T-helper 2 cell (primary cell): ENCODE data around the gene CASP1.
"Not testable (repeated sequence)": the region's sequence is repeated elsewhere in the genome, so short reads cannot be mapped to it uniquely, and the experiment has no call there.

Source experiments
- DNase-seq, 5 experiments: peaks; one replicate each; pipeline versions ENCODE4 v3.0.0 to v3.0.0-alpha.2; 2012 to 2022
- total RNA-seq, 2 donors: gene quantifications; one replicate each; lab custom pipeline; 2026; lab: John Stamatoyannopoulos, UW

The CASP1 gene
- 15.9 to 35.6 reads per million in 2 donors for total RNA-seq

DNA sequence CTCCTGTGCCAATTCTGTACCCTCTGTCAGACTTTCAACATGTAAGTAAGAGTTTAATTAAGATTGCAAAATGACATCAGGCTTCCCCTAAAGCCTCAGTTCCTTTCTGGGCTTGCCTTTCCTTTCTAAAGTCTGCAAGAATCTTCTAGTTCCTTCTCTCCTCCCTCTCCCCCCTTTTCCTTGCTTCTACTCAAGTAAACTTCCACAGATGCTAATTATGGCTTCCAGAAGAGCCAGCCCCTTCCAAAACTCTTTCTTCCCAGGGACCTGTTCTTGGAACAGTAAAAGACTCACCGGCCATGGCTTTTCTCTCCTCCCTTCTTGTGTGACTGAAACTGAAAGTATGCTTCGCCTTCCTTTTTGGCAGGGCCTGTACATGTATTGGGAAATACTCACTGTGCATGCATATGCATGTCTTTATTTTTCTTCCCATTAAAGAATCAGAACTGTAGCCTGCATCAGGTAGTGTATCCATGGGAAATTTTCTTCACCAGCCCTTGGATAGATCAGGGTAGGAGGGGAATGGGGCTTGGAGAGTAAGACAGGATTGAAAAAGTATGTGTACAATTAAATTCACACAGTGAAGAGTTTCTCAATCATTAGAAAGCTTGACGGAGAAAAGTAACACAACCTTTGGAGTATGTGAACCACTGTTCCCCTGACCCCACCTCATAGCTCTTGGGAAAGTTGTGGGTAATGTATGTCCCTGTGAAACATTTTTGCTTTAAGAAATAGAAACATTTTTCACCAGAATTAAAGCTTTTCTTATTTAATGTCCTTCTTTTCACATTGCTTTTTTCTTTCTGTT is at the start of gene CASP1:
Gene CASP1 (minus strand): TSS at position 332 of the 808 bp plus-strand sequence. CDS start 31 bp downstream, at position 301.
- peak in 2 of 5 experiments; percentile 35 to 70 for DNase-seq

DNA sequence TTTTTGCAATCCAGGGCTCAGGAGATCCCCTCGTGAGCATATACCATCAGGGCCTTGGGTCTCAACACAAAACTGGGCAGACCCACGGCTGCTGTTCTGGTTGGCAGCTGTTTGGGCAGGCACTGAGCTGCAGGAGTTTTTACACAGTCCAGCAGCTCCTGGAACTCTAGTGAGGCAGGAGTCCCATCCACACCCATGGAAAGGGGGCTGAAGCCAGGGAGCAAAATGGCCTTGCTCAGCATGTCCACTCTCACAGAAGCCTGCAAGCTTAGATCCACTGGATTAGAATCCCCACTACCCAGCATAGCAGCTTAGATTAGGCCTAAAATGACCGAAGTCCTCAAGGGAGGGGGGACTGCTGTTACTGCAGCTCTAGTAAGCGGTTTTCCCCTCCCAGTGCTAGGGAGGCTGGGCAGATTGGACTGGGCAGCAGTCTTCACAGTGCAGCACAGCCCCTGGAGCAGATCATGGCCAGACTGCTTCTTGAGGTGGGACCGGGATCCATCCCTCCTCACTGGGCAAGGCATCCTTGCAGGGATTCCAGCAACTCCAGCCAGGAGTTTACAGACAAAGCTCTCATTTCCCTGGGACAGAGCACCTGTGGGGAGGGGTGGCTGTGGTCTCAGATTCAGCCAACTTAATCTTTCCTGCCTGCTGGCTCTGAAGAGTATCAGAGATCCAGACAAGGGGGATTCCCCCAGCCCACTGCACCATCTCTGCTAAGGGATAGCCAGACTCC is 46.6 kb upstream of the CASP1 start:
- no peak for DNase-seq

DNA sequence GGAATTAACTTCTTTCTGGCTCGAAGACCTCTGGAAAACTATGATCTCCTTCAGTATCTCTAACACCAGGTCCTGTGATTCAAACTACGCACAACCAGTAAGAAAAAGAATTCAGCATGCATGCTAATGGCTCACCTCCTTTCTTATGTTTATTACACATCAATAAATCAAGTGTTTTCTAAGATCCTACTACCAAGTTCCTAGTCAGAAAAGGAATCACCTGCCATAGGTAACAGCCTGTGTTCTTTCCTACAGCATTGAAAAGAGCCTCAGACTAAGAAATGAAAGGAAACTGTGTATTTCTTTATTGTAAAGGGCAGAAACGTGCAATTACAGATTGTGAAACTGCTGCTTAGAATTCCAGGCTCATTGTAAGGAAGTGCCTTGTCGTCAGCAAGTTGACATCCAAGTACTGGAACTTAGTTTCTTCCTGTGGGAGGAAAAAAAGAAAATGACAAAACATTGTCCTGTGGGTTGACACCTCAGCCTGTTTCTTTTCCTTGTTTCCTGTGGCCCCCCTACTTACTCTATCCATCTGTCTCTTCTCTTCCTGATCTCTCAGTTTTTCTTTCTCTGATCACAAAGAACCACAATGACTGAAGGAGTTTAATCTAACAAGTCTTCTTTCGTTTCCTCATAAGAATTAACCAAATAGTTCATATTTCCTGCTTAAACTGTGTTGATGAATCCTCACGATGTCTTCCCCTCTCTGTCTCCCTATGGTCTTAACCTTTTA is 45.4 kb upstream of the CASP1 start:
- DNase-seq: not testable (repeated sequence)

DNA sequence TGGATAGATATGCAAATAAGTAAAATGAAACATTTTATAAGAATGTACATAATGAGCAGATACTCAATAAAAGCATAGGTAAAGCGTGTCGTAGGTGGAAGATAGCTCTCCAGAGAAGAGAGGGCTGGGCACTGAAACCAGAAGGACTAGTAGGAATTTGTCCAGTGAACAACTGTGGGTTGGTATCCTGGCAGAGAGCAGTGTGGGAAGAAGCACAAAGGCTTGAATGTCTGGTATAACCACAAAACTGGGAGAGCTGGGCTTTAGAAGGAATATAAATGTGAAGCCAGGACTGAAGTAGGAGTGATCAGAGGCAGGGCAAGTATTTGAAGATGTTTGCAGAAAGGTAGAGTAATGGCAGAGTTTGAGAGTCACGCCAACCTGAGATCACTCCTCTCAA is 43.3 kb upstream of the CASP1 start:
- no peak for DNase-seq

DNA sequence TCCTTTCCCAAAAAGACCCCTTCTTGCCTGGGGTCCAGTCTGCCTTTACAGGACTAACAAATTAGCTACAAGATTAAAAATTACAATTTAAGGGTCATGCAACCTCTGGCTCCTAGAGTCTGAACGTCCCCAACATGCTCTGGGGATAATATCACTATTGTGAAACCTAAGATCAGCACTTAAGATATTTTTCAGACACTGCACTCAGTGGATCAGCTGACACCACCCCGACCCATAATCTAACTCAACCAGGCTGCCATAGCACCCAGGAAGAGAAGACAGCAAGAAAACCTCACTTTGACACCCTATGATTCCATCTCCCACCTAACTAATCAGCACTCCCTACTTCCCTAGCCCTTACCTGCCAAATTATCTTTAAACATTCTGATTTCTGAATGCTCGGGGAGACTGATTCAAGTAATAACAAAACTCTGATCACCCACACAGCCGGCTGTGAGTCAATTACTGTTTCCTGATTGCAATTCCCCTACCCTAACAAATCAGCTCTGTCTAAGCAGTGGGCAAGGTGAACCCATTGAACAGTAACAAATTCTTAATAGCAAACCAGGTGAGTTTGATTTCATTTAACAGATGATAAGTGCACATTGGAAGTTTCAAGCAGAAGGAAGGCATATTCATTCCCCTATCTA is 42.3 kb upstream of the CASP1 start:
- DNase-seq: peak in 2 of 5 experiments; percentile 21 to 74

DNA sequence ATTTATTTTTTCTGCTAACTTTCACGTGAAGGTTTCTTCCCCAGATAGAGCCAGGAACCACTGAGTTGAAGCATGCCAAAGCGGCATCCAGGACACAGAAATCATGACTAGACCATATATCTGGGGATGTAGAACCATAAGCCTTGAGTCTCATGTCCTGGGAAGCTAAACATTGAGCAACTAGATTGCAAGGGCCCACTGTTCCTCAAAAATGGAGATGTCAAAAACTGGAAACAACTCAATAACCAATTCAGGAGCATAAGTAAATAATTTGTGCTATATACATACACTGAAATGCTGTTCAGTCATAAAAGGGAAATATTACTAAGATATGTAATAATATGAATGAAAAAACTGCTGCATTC is 39.2 kb upstream of the CASP1 start:
- DNase-seq: no peak

DNA sequence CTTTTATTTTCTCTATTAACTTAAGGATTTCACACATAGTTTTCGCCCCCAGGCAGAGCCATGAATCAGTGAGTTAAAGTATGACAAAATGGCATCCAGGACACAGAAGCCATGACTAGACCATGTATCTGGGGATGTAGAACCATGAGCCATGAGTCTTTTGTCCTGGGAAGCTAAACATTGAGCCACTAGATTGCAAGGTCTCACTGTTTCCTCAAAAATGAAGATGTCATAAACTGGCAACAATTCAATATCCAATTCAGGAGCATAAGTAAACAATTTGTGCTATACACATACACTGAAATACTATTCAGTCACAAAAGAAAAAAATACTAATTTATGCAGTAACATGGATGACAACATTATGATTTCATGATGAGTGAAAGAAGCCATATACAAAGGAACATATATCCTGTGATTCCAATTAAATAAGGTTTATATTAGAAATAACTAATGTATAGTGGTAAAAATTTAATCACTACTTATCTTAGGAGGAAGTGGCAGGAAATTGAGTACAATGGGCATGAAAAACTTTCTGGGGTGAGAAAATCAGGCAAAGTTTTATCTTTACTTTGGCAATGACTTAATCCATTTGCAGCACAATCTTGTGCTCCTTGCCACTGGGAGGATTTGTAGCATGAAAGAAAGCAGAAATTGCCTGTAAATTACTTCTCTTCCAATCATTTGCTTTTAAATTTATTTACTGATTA is 38.7 kb upstream of the CASP1 start:
- DNase-seq: no peak

DNA sequence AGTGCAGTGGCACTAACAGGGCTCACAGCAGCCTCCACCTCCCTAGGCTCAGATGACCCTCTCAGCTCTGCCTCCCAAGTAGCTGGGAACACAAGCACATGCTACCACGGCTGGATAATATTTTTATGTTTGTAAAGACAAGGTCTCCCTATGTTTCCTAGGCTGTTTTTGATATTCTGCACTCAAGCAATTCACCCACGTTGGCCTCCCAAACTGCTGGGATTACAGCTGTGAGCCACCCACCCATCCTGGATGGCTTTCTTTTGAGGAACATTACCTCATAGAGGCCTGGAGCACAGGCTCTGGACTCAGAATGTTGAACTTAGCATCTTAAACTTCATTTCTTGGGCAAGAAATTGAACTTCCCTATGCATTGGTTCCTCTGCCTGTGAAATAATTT is 37.1 kb upstream of the CASP1 start:
- DNase-seq: not testable (repeated sequence)

DNA sequence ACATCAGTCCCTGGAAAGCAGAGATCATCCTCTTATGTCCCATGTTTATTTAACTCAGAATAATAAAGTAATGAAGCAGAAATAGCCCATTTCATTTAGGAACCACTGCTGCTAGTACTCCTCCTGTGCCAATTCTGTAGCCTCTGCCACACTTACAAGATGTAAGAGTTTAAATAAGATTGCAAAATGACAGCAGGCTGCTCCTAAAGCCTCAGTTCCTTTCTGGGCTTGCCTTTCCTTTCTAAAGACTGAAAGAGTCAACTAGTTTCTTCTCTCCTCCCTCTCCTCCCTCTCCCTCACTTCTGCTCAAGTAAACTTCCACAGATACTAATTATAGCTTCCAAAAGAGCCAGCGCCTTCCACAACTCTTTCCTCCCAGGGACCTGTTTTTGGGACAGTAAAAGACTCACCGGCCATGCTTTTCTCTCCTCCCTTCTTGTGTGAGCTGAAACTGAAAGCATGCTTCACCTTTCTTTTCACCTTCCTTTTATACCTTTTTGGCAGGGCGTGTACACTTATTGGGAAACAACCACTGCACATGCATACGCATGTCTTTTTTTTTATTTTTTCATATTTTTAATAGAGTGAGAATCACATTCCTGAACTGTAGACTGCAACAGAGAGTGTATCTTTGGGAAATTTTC is 36.3 kb upstream of the CASP1 start:
- DNase-seq: peak in 1 of 5 experiments; percentile 57

DNA sequence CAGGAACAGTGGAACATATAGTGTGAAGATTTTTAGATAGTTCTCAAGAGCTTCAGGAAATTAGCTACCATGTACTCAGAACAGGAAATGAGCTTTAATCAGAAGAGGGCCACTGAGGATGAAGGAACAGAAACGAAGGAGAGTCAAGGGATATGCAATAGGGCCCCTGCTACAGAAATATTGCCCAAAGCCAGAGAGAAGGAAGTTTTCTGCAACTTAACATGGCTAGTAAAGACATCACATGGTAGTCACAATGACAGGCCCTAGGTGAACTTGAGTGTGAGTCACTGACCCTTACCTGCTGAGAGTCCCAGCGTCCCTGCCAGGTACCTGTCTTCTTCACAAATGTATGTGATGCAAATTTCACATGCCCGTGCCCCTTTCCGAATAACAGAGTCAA is 35.4 kb upstream of the CASP1 start:
- DNase-seq: peak in 1 of 5 experiments; percentile 35

DNA sequence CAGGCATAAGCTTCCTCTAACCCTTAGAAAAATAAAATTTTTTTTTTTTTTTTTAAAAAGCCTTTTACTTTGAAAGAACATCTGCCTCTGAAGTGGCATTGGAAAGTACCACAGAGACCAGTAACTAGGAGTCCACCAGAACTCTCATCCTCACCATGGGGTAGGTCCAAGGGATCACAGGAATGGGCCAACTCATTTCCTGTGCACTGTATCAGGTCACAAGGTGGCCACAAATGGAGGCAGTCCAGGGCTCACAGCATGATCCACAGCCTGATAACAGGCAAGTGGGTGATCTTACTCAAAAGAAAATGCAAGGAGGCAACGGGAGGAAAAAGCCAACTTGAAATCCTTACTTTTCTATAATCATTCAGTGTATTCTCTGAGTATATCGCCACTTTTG is 34.8 kb upstream of the CASP1 start:
- DNase-seq: not testable (repeated sequence)

DNA sequence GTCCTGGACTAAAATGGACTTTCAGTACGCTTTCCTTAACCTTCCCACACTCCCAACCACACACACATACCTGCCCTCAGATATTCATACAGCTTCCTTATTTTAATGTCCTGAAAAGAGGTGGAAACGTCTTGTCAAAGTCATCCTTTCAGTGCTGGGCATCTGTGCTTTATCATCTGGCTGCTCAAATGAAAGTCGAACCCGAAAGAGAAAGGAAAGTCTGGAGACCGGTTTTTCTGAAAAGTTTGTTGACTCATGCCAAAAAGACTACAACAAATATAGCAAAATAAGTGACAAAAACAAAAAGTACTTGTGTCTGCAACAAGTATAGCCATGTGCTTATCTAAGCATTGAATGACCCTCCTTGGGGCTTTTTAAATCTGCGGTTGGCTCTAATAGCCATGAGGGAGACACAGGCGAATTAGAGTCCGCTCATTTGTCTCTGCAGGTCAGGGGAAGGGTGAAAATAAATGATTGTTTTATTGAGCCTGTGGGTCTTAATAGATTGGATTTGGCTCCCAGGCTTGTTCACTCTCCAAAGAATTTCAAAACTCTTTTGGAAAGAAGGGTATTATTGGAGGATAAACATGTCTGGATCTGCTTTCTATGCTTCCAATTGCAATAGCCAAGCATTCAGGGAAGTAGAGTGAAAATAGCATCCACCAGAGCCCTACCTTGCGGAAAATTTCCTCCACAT is 28.4 kb upstream of the CASP1 start:
- not testable (repeated sequence) for DNase-seq

DNA sequence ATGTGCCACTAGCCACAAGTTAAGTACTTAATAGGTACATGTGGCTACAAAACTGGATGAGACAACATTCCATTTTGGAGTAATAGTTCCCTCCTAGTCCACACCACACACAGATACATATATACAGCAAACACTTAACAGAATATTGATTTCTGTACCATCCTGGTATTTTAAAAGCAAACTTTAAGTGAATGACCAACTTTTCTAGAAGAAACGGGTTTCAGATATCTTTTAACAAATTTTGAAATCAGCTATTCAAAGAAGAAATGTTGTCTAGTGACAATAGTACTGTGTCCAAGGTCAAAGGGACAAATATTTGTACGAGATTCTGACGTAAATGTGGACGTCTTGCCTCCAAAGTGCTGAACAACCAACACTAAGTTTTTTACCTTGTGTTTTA is 22.5 kb upstream of the CASP1 start:
- DNase-seq: no peak

DNA sequence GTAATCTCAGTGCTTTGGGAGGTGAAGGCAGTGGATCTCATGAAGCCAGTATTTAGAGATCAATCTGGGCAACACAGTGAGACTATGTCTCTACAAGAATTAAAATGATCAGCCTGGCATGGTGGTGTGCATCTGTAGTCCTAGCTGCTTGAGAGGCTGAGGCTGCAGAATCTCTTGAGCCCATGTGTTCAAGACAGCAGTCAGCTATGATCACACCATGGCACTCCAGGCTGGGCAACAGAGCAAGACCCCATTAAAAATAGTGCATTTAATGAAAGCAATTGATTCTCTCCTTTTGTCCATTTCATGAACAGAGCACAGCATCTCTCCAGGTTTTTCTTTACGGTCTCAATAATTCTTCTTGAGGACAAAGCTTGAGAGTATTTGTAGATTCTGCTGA is 21.5 kb upstream of the CASP1 start:
- DNase-seq: no peak

DNA sequence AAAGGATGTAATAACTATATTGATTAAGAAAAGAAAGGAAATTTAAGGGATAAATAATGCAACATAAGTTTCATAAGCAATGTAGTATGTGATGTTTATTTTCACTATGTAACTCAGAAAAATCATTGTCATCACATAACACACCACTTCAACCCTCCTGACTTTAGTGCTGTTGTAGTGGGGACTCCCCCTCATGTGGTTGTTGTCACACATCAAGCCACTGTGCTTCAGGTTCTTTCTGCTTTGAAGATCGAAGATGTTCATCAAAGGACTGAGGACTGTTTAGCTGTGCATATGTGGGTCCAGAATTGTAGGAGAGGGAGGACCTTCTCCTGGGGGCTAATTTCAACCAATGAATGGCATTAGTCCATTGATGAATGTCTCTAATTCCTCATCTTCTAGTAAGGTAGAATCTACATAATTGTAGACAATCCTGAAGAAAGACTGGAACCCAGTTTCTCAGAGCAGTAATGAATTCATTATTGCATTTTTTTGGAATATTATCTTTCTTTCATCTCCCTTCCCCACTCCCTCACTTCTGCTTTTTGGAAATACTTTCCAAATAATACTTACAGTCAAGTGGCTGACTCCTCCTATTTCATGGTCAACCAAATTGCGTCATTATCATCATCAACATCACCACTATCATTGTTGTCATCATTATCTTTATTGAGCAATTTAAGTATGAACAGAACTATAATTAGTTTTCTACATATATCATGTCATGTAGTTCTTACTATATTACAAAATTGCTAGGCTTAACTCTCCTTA is 20.0 kb upstream of the CASP1 start:
- no peak for DNase-seq

DNA sequence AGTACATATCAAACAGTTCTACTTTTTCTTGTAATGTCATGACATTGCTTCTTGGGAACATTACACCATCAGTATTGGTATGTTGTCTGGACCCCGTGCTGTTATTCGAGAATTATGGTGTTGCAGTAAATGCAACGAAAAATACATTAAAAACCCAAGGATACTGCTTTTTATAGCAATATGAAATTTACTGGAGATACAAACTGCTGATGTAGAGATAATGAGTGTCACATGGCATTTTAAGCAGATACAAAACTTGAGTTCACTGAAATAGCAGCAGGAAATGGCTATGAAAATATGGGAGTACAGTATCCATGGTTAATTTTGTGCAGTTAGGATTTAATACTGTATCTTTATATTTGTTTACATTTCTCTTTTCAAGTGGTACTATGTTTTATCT is 17.5 kb upstream of the CASP1 start:
- no peak for DNase-seq

DNA sequence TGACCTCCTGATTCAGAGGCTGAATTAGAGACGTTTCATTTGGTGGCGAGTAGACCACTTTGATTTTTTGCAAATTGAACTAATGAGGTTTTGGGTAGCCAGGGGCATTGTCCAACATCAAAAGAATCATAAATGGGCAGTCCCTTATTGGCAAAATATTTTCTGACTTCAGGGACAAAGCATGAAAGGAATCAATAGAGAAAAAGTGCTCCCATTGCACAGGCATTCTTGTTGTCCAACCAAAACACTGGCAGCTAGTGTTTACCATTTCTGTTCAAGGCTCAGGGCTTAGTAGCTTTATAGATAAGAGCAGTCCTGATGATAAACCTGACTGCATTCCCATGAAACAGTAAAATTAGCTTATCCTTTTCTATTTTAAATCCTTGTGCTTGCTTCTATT is 16.6 kb upstream of the CASP1 start:
- DNase-seq: no peak

DNA sequence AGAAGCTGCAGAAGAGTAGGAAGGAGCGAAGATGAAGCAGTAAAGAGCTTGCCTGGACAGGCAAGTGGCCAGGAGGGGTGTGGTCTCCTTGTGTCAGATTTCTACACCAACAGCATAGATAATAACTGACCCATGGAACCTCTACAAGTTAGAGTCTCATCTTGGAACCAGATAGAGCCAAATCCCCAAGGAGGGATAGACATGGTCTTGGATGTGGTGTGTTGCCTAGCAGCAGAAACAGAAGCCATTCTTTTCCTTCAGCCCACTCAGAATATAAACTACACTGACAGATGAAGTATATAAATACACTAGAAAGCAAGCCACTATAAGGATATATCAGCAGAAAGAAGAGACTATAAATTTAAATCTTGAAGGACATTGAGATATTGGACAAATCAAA is 14.5 kb upstream of the CASP1 start:
- DNase-seq: no peak

DNA sequence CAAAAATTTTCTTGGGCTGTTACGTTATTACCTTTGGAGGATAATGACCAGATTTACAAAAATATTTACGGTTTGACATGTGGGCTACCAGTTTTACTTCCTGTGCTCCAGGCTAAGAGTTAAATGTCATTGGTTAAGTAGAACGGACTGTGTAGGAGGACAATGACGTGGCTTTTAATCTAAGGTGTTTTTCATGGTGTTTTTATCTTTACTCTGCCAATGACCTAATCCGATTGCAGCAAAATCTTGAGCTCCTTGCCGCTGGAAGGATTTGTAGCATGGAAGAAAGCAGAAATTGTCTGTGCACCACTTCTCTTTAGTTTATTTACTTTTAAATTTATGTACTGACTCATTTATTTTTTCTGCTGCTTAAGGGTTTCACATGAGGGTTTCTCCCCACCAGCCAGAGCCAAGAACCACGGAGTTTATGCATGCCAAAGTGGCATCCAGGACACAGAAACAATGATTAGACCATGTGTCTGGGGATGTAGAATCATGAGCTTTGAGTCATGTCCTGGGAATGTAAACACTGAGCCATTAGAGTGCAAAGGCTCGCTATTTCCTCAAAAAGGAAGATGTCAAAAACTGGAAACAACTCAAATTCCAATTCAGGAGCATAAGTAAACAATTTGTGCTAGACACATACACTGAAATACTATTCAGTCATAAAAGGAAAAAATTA is 12.1 kb upstream of the CASP1 start:
- no peak for DNase-seq
